Ovary (tissue), 9 donors: ENCODE data around the gene MAP3K21. TPM values are rescaled to one million over a fixed set of nuclear protein-coding genes. Genes with fewer than 3 reads are reported as not detected.

Experiments used
- DNase-seq, 5 donors: peaks; one replicate each; pipeline ENCODE4 v3.0.0-alpha.2; 2019 to 2020
- H3K27ac ChIP-seq, 2 donors: fragments of 200-600 bp; one replicate each; pipeline versions ENCODE4 v1.5.1 to v1.8.0; 2019 to 2022
- H3K27me3 ChIP-seq: fragments of 200-600 bp; one replicate; pipeline ENCODE4 v1.8.0; 2022
- H3K36me3 ChIP-seq: fragments of 200-600 bp; sonication (generic); one replicate; pipeline ENCODE4 v1.5.1; 2019
- H3K4me1 ChIP-seq: one replicate; pipeline ENCODE4 v1.8.1; 2013; ENCODE audit warnings: mild to moderate bottlenecking, moderate library complexity; ENCODE audit not compliant: insufficient read depth
- H3K4me3 ChIP-seq: fragments of 200-600 bp; sonication (generic); one replicate; pipeline ENCODE4 v1.5.1; 2017
- H3K9me3 ChIP-seq, 2 donors: fragments of 200-600 bp in 1 of 2; sonication (generic) in 1 of 2; one replicate each; pipeline versions ENCODE4 v1.5.1 to v1.8.1; 2013 to 2019; ENCODE audit warnings: mild to moderate bottlenecking in 1 of 2, moderate library complexity in 1 of 2
- CTCF ChIP-seq, 3 donors: fragments of 450-650 bp in 2 of 3; fragments of 200-600 bp in 1 of 3; IDR thresholded peaks; one replicate each; pipeline versions ENCODE4 v1.5.1 to v1.8.0; 2016 to 2022; ENCODE audit warnings: antibody characterized with exemption in 3 of 3, mild to moderate bottlenecking in 1 of 3
- EP300 ChIP-seq: sonication (generic); formaldehyde crosslinking; IDR thresholded peaks from one replicate; pipeline ENCODE4 v1.6.1; 2017; ENCODE audit warnings: antibody characterized with exemption
- POLR2A ChIP-seq: fragments of 450-650 bp; IDR thresholded peaks from one replicate; pipeline ENCODE4 v1.6.1; 2017; ENCODE audit warnings: antibody characterized with exemption, mild to moderate bottlenecking, moderate library complexity
- WGBS, 3 donors: extraction: QIAGEN DNeasy Blood & Tissue Kit in 1 of 3; methylation state at CpG; one replicate each; pipeline versions ENCODE4 v1.1.5 to v1.1.7; 2013 to 2017; 5-methylcytosine and 5-hydroxymethylcytosine counted together
- intact Hi-C, 4 donors: fragments of 100-400 bp; cut with DNase I; formaldehyde crosslinking; loops; one replicate each; pipeline versions ENCODE4 v1.11.0 to v1.15.1; 2022 to 2023
- polyA plus RNA-seq, 2 donors: library from polyadenylated mRNA; stranded (reverse); fragments of 200-250 nt in 1 of 2; fragments of 350-450 nt in 1 of 2; fragmentation: Illumina TruSeq in 1 of 2; extraction: RNeasy Lipid Tissue Mini Kit (QIAGEN cat#74804) in 1 of 2; gene quantifications; one replicate each; pipeline ENCODE4 v1.2.3, GENCODE V29; 2013 to 2014
- total RNA-seq, 7 donors: library from RNA; depleted of rRNA in 2 of 7; stranded (reverse); fragments of >200 nt in 2 of 7; fragmentation: NEBNext Ultra II Directional in 3 of 7; extraction: Animal tissue kit (Norgen Biotek cat#: 25700) in 3 of 7; gene quantifications; one replicate each; pipeline versions ENCODE4 v1.1.0 to v1.2.4, GENCODE V29; 2016 to 2023
- donor health status: DM: no; HTN: no; CAD: no; lungs with moderate emphysema.
- donor health status: DM: no; HTN: no; CAD: no.
- donor health status: Bipolar disorder and iron deficiency.
- donor health status: DM: yes; HTN: yes; CAD: no.
- donor health status: DM: no; HTN: no; CAD: no.
- donor health status: DM: yes; HTN: yes; CAD: no.

The MAP3K21 gene
- total and polyA plus RNA-seq, 9 donors, result 0.52 to 21.0 (median 1.7) TPM

- no peak for TF ChIP-seq EP300
- TF ChIP-seq POLR2A, result no peak
- no peak for TF ChIP-seq CTCF (IDR thresholded peaks at IDR 0.05)
- WGBS, 3 donors, result 73 to 90% (median 83%) methylated on average over 5 of the region's 5 CpGs
- H3K4me3 ChIP-seq, result no peak overlapping the region
- no peaks in the 10 kb centered on the region for H3K36me3 ChIP-seq
- no peaks in the 10 kb centered on the region for H3K27me3 ChIP-seq
- intact Hi-C loops, result no loop called here
- H3K27ac ChIP-seq, result no peak overlapping the region
- DNase-seq, result no peak
- H3K4me1 ChIP-seq, result no peaks in the 10 kb centered on the region
- no peaks in the 10 kb centered on the region for H3K9me3 ChIP-seq
Measured at GRCh38 chr1:233336554-233337456, 9.3 kb downstream of the MAP3K21 start.

GRCh38 chr1:233337505-233337904 lies 10.0 kb downstream of the MAP3K21 start:
- no peak for DNase-seq
- intact Hi-C loops, result no loop called here
- Histone ChIP-seq H3K27me3 (no peaks in the 10 kb centered on the region), H3K9me3 (no peaks in the 10 kb centered on the region), H3K4me1 (no peaks in the 10 kb centered on the region), H3K27ac (no peak overlapping the region), H3K4me3 (no peak overlapping the region), H3K36me3 (no peaks in the 10 kb centered on the region)
- TF ChIP-seq CTCF (IDR thresholded peaks at IDR 0.05), result no peak
- no peak for TF ChIP-seq POLR2A
- no peak for TF ChIP-seq EP300
- 75 to 85% (median 76%) methylated on average over 3 of the region's 3 CpGs for WGBS, 3 donors

DNA sequence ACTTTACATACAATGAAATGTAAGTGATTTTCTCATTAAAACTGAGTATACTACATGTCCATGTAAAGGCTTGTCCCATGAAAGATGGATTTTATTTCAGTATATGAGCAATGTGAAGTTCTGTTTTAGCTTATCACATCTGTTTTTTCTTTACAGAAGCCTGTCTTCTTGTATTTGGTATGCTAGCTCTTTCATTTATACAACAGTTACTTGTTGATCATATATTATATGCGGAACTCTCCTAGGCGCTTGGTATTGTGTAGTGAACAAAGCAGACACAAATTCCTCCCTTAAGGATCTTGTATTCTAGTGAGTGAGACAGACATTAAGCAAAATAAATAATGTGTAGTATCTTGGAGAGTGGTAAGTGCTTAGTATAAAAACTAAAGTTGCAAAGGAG lies 10.6 kb downstream of the MAP3K21 start:
- no peaks in the 10 kb centered on the region for H3K9me3 ChIP-seq
- H3K27me3 ChIP-seq, result no peaks in the 10 kb centered on the region
- intact Hi-C loops, result no loop called here
- TF ChIP-seq EP300, result no peak
- TF ChIP-seq CTCF (IDR thresholded peaks at IDR 0.05), result no peak
- no peak for TF ChIP-seq POLR2A
- no peaks in the 10 kb centered on the region for H3K4me1 ChIP-seq
- H3K27ac ChIP-seq, result no peak overlapping the region
- DNase-seq, result no peak
- H3K4me3 ChIP-seq, result no peak overlapping the region
- no peaks in the 10 kb centered on the region for H3K36me3 ChIP-seq
- WGBS, 3 donors, result 92 to 98% (median 96%) methylated on average over 2 of the region's 2 CpGs

DNA sequence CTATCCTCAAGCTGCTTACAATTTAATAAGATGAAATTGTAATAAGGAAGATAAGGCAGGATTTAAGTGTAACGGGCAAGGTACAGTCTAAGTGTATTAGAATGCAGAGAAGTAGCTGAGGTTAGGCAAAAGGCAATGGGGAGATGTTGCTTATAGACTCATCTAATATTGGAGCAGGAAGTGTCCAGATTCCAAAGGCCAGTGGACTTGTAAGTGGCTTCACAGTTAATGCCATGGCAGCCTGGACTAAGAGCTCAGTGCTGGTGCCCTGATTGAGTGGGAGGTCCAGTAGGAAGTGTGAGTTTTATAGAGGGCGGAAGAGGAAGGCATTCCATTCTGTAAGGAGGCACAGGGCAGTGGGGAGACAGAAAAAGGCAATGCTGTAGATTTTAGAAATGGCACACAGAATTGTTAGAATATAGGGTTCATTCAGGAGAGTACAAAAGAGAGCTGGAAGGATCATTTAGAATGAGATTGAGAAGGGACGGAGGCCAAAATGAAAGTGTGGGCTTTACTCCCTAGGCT lies 12.6 kb downstream of the MAP3K21 start:
- intact Hi-C loops, result no loop called here
- WGBS, 3 donors, result 69 to 94% (median 71%) methylated on average over 3 of the region's 3 CpGs
- no peak overlapping the region for H3K27ac ChIP-seq

More for the DNA sequence above, 12.6 kb downstream of the MAP3K21 start:
- H3K9me3 ChIP-seq, result no peaks in the 10 kb centered on the region
- no peak for TF ChIP-seq CTCF (IDR thresholded peaks at IDR 0.05)
- no peak for TF ChIP-seq EP300
- no peak for TF ChIP-seq POLR2A
- no peaks in the 10 kb centered on the region for H3K36me3 ChIP-seq
- no peaks in the 10 kb centered on the region for H3K4me1 ChIP-seq
- H3K27me3 ChIP-seq, result no peaks in the 10 kb centered on the region
- no peak overlapping the region for H3K4me3 ChIP-seq
- no peak for DNase-seq
